KMS-11 (cell line): ENCODE results near the gene CHRD.
A peak's percentile ranks its signal among the peaks of the same experiment; 100 is the strongest.

Experiments used
- H2AFZ ChIP-seq: fragments of 200-600 bp; sonication (generic); 2 replicates; pipeline ENCODE4 v1.6.1; 2016; ENCODE audit warnings: antibody characterized with exemption, mixed run types, low read depth
- H3K27ac ChIP-seq: fragments of 200-600 bp; sonication (generic); 2 replicates; pipeline ENCODE4 v1.6.1; 2016; ENCODE audit warnings: mild to moderate bottlenecking, mixed run types
- H3K27me3 ChIP-seq: fragments of 200-600 bp; sonication (generic); 2 replicates; pipeline ENCODE4 v1.6.1; 2017; ENCODE audit warnings: mild to moderate bottlenecking, low read depth, mixed run types, moderate library complexity; ENCODE audit not compliant: insufficient read depth
- H3K36me3 ChIP-seq: fragments of 200-600 bp; sonication (generic); 2 replicates; pipeline ENCODE4 v1.6.1; 2017; ENCODE audit warnings: mild to moderate bottlenecking, mixed run types; ENCODE audit not compliant: insufficient read depth
- H3K4me1 ChIP-seq: fragments of 200-600 bp; sonication (generic); 2 replicates; pipeline ENCODE4 v1.6.1; 2016; ENCODE audit warnings: mild to moderate bottlenecking, low read depth, mixed run types; ENCODE audit not compliant: poor library complexity, severe bottlenecking
- H3K4me2 ChIP-seq: fragments of 200-600 bp; sonication (generic); 2 replicates; pipeline ENCODE4 v1.7.0; 2016; ENCODE audit warnings: mild to moderate bottlenecking, mixed run types
- H3K4me3 ChIP-seq: fragments of 200-600 bp; sonication (generic); IDR thresholded peaks from 2 replicates; pipeline ENCODE4 v1.6.1; 2017; ENCODE audit warnings: low read depth, low read length, mixed read lengths; ENCODE audit not compliant: insufficient read depth
- H3K79me2 ChIP-seq: fragments of 200-600 bp; sonication (generic); 2 replicates; pipeline ENCODE4 v1.6.1; 2016; ENCODE audit warnings: low read depth, mixed run types; ENCODE audit not compliant: insufficient read depth
- H3K9ac ChIP-seq: fragments of 200-600 bp; sonication (generic); 2 replicates; pipeline ENCODE4 v1.6.1; 2016; ENCODE audit warnings: mild to moderate bottlenecking, mixed run types
- H4K20me1 ChIP-seq: fragments of 200-600 bp; sonication (generic); 2 replicates; pipeline ENCODE4 v1.6.1; 2016; ENCODE audit warnings: mild to moderate bottlenecking, mixed run types; ENCODE audit not compliant: insufficient read depth
- CTCF ChIP-seq: fragments of 200-600 bp; sonication (generic); conservative IDR thresholded peaks from 2 replicates; pipeline ENCODE4 v1.6.1; 2017; ENCODE audit warnings: low read depth, mild to moderate bottlenecking, antibody characterized with exemption, low read length, moderate library complexity, mixed read lengths

Gene CHRD

GRCh38 chr3:184380185-184380626 lies 352 bp downstream of the CHRD start:
- Histone ChIP-seq H3K9ac (no peak overlapping the region), H4K20me1 (no peaks in the 10 kb centered on the region), H3K27ac (no peak overlapping the region), H3K4me2 (no peak overlapping the region), H3K79me2 (no peaks in the 10 kb centered on the region), H3K27me3 (peaks cover 55% of the 10 kb centered on the region), H3K4me3 (no peak overlapping the region), H3K36me3 (no peaks in the 10 kb centered on the region), H2AFZ (peak overlapping the region; percentile 32), H3K4me1 (no peaks in the 10 kb centered on the region)
- no peak for TF ChIP-seq CTCF

- Histone ChIP-seq H3K9ac (no peak overlapping the region), H4K20me1 (no peaks in the 10 kb centered on the region), H3K27me3 (peaks cover 50% of the 10 kb centered on the region), H3K36me3 (no peaks in the 10 kb centered on the region), H3K27ac (no peak overlapping the region), H2AFZ (peak overlapping the region; percentile 32; the same call in 1 of the 2 replicates), H3K4me1 (no peaks in the 10 kb centered on the region), H3K4me3 (no peak overlapping the region), H3K79me2 (no peaks in the 10 kb centered on the region), H3K4me2 (no peak overlapping the region)
- no peak for TF ChIP-seq CTCF
These were observed 890 bp downstream of the CHRD start for GRCh38 chr3:184380627-184381260.

DNA sequence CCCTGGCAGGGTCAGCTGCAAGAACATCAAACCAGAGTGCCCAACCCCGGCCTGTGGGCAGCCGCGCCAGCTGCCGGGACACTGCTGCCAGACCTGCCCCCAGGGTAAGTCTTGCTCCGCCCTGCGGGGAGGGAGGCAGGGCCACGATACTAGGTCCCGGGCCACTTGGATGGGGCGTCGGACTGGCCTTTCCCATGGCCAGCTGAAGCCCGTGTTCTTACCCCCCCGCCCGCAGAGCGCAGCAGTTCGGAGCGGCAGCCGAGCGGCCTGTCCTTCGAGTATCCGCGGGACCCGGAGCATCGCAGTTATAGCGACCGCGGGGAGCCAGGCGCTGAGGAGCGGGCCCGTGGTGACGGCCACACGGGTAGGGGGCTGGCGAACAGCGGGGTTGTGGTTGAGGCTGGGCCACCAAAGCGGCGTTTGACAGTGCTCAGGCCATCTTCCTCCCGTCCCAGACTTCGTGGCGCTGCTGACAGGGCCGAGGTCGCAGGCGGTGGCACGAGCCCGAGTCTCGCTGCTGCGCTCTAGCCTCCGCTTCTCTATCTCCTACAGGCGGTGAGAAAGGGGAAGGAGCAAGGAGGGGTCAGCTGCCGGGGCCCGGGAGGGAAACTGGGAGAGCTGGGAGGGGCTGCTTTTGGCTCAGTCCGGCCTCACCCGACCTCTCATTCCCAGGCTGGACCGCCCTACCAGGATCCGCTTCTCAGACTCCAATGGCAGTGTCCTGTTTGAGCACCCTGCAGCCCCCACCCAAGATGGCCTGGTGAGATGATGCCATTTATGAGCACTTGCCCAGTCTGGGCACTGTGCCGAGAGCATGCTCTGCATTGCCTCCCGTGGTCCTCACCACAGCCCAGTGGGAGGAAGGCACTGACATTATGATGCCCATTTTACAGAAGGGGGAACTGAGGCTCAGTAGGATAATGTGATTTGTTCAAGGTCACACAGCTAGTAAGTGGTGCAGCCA lies 1.7 kb downstream of the CHRD start:
- Histone ChIP-seq H2AFZ (no peak overlapping the region), H3K4me1 (no peaks in the 10 kb centered on the region), H3K27ac (no peak overlapping the region), H3K9ac (no peak overlapping the region), H4K20me1 (no peaks in the 10 kb centered on the region), H3K4me3 (no peak overlapping the region), H3K36me3 (no peaks in the 10 kb centered on the region), H3K27me3 (peaks cover 42% of the 10 kb centered on the region), H3K4me2 (no peak overlapping the region), H3K79me2 (no peaks in the 10 kb centered on the region)
- no peak for TF ChIP-seq CTCF

- H3K27me3 ChIP-seq, result peaks cover 33% of the 10 kb centered on the region
These were observed 2.6 kb downstream of the CHRD start for GRCh38 chr3:184382326-184383032.

More at GRCh38 chr3:184382326-184383032, 2.6 kb downstream of the CHRD start:
- H3K9ac ChIP-seq, result no peak overlapping the region
- H3K27ac ChIP-seq, result no peak overlapping the region
- no peak overlapping the region for H2AFZ ChIP-seq
- H4K20me1 ChIP-seq, result no peaks in the 10 kb centered on the region
- no peaks in the 10 kb centered on the region for H3K36me3 ChIP-seq
- H3K4me2 ChIP-seq, result no peak overlapping the region
- H3K4me3 ChIP-seq, result no peak overlapping the region
- no peak for TF ChIP-seq CTCF
- H3K79me2 ChIP-seq, result no peaks in the 10 kb centered on the region
- no peaks in the 10 kb centered on the region for H3K4me1 ChIP-seq
